H1 (cell line): ENCODE measurements around the gene FLRT2. TPM values are rescaled to one million over a fixed set of nuclear protein-coding genes. Genes with fewer than 3 reads are reported as not detected.

ENCODE experiments used
- CTCF ChIA-PET: fragments of 300-600 bp; sonication (Branson Sonifier 250); formaldehyde crosslinking; loops from one replicate; lab custom pipeline; 2021; ENCODE audit not compliant: partially characterized antibody; lab: Charles Lee
- POLR2A ChIA-PET: fragments of 300-600 bp; sonication (Branson Sonifier 250); formaldehyde crosslinking; loops from one replicate; lab custom pipeline; 2021; ENCODE audit warnings: inconsistent platforms; ENCODE audit not compliant: partially characterized antibody; lab: Charles Lee
- DNase-seq, 2 experiments: peaks; one replicate each; pipeline versions ENCODE4 v3.0.0 to v3.0.0-alpha.2; 2010 to 2022; ENCODE audit warnings: low spot score in 2 of 2, low read depth in 1 of 2, mixed read lengths in 1 of 2
- FAIRE-seq: peaks from 2 replicates; lab custom pipeline; 2011; peaks lifted over from hg19 to GRCh38; lab: Jason Lieb, UNC
- H2AFZ ChIP-seq: 2 replicates; pipeline ENCODE4 v1.8.1; 2012; ENCODE audit warnings: low read length, inconsistent platforms
- H2AK5ac ChIP-seq: 2 replicates; pipeline ENCODE4 v1.6.1; 2013; ENCODE audit warnings: low read depth, low read length
- H2BK120ac ChIP-seq: replicated peaks from 2 replicates; pipeline ENCODE3; 2013; ENCODE audit warnings: low read depth, low read length, inconsistent platforms
- H2BK12ac ChIP-seq: 2 replicates; pipeline ENCODE4 v1.6.1; 2013; ENCODE audit warnings: low read depth, low read length
- H2BK15ac ChIP-seq: 2 replicates; pipeline ENCODE4 v1.6.1; 2013; ENCODE audit warnings: low read length
- H2BK20ac ChIP-seq: 2 replicates; pipeline ENCODE4 v1.6.1; 2013; ENCODE audit warnings: low read length
- H2BK5ac ChIP-seq: 2 replicates; pipeline ENCODE4 v1.6.1; 2013; ENCODE audit warnings: low read depth, low read length
- H3K14ac ChIP-seq: 2 replicates; pipeline ENCODE4 v1.6.1; 2013; ENCODE audit warnings: inconsistent platforms; ENCODE audit not compliant: insufficient read length
- H3K18ac ChIP-seq: 2 replicates; pipeline ENCODE4 v1.6.1; 2013; ENCODE audit warnings: low read length; ENCODE audit errors: extremely low read depth
- H3K23ac ChIP-seq: 2 replicates; pipeline ENCODE4 v1.6.1; 2013; ENCODE audit warnings: inconsistent platforms; ENCODE audit not compliant: insufficient read length
- H3K23me2 ChIP-seq: 2 replicates; pipeline ENCODE4 v1.6.1; 2013; ENCODE audit warnings: low read depth, low read length
- H3K27ac ChIP-seq: 2 replicates; pipeline ENCODE4 v1.6.1; 2011; ENCODE audit warnings: low read depth, low read length, inconsistent platforms
- H3K27me3 ChIP-seq, 4 experiments: replicated peaks in 1 of 4; 1 replicate in 1 of 4; 2 replicates in 3 of 4; pipeline versions ENCODE4 v1.6.1 to v1.8.1; 2011 to 2013; ENCODE audit warnings: low read length in 3 of 4, mild to moderate bottlenecking in 3 of 4, inconsistent platforms in 2 of 4, mixed read lengths in 2 of 4, moderate library complexity in 1 of 4; ENCODE audit not compliant: control insufficient read depth in 3 of 4, insufficient read depth in 3 of 4; ENCODE audit errors: extremely low read depth in 1 of 4
- H3K36me3 ChIP-seq, 4 experiments: 2 replicates each; pipeline versions ENCODE4 v1.6.1 to v1.8.1; 2011 to 2013; ENCODE audit warnings: mild to moderate bottlenecking in 4 of 4, low read length in 3 of 4, moderate library complexity in 2 of 4, control low read depth in 1 of 4, inconsistent platforms in 1 of 4; ENCODE audit not compliant: insufficient read depth in 4 of 4, control insufficient read depth in 2 of 4
- H3K4ac ChIP-seq: replicated peaks from 2 replicates; pipeline ENCODE3; 2013; ENCODE audit warnings: low read length, low read depth, mixed read lengths, inconsistent platforms; ENCODE audit not compliant: insufficient read length
- H3K4me1 ChIP-seq, 4 experiments: replicated peaks in 1 of 4; 1 replicate in 1 of 4; 2 replicates in 3 of 4; pipeline versions ENCODE4 v1.6.1 to v1.8.1; 2011 to 2013; ENCODE audit warnings: low read length in 3 of 4, inconsistent platforms in 2 of 4, mixed read lengths in 1 of 4; ENCODE audit not compliant: insufficient read depth in 4 of 4, control insufficient read depth in 3 of 4
- H3K4me2 ChIP-seq, 2 experiments: 2 replicates each; pipeline versions ENCODE4 v1.6.1 to v1.8.1; 2011 to 2013; ENCODE audit warnings: low read depth in 2 of 2, low read length in 2 of 2, control low read depth in 1 of 2, inconsistent platforms in 1 of 2, mild to moderate bottlenecking in 1 of 2; ENCODE audit not compliant: insufficient read depth in 1 of 2
- H3K4me3 ChIP-seq, 4 experiments: fragments of 200-600, 300-600 bp in 1 of 4; sonication (generic), shearing (Covaris generic), sonication (Bioruptor Twin) in 1 of 4; 2 replicates each; pipeline versions ENCODE4 v1.5.1 to v1.8.1; 2011 to 2016; ENCODE audit warnings: low read length in 4 of 4, low read depth in 3 of 4, control low read depth in 2 of 4, inconsistent platforms in 2 of 4, mild to moderate bottlenecking in 2 of 4, mixed read lengths in 1 of 4, moderate library complexity in 1 of 4; ENCODE audit not compliant: insufficient read depth in 2 of 4; ENCODE audit errors: extremely low read depth in 1 of 4
- H3K56ac ChIP-seq: replicated peaks from 2 replicates; pipeline ENCODE3; 2013; ENCODE audit warnings: low read depth, mild to moderate bottlenecking, mixed read lengths, low read length, inconsistent platforms; ENCODE audit not compliant: insufficient read length
- H3K79me1 ChIP-seq: 2 replicates; pipeline ENCODE4 v1.6.1; 2013; ENCODE audit warnings: low read depth, low read length, control low read depth
- H3K79me2 ChIP-seq, 2 experiments: 2 replicates each; pipeline versions ENCODE4 v1.6.1 to v1.8.1; 2012 to 2013; ENCODE audit warnings: low read length in 2 of 2, mild to moderate bottlenecking in 2 of 2, inconsistent platforms in 1 of 2; ENCODE audit not compliant: insufficient read depth in 2 of 2, control insufficient read depth in 1 of 2
- H3K9ac ChIP-seq, 4 experiments: replicated peaks in 1 of 4; 1 replicate in 1 of 4; 2 replicates in 3 of 4; pipeline versions ENCODE4 v1.6.1 to v1.8.1; 2011 to 2013; ENCODE audit warnings: low read depth in 3 of 4, low read length in 3 of 4, control low read depth in 2 of 4, mild to moderate bottlenecking in 2 of 4, moderate library complexity in 2 of 4, inconsistent platforms in 1 of 4; ENCODE audit errors: extremely low read depth in 1 of 4
- H3K9me3 ChIP-seq, 2 experiments: 2 replicates each; pipeline versions ENCODE4 v1.6.1 to v1.8.1; 2012 to 2013; ENCODE audit warnings: mild to moderate bottlenecking in 2 of 2, moderate library complexity in 2 of 2, control low read depth in 1 of 2, inconsistent platforms in 1 of 2, low read depth in 1 of 2, low read length in 1 of 2, mixed read lengths in 1 of 2; ENCODE audit not compliant: insufficient read depth in 2 of 2
- H4K20me1 ChIP-seq, 2 experiments: replicated peaks in 1 of 2; 2 replicates each; pipeline versions ENCODE3 to v1.8.1; 2011 to 2013; ENCODE audit warnings: inconsistent platforms in 2 of 2, low read length in 2 of 2, mild to moderate bottlenecking in 1 of 2; ENCODE audit not compliant: insufficient read depth in 2 of 2, control insufficient read depth in 1 of 2
- H4K5ac ChIP-seq: 2 replicates; pipeline ENCODE4 v1.6.1; 2013; ENCODE audit warnings: low read length, low read depth, mixed read lengths, inconsistent platforms; ENCODE audit not compliant: insufficient read length
- H4K8ac ChIP-seq: 2 replicates; pipeline ENCODE4 v1.8.0; 2013; ENCODE audit warnings: mild to moderate bottlenecking, moderate library complexity, low read length, inconsistent platforms; ENCODE audit not compliant: insufficient read depth; ENCODE audit errors: extremely low read depth
- H4K91ac ChIP-seq: replicated peaks from 2 replicates; pipeline ENCODE3; 2013; ENCODE audit warnings: low read length, mixed read lengths, inconsistent platforms; ENCODE audit not compliant: insufficient read length
- CBX5 ChIP-seq: fragments of 300-800, 300-1000 bp; sonication (generic); IDR thresholded peaks from 2 replicates; pipeline ENCODE4 v1.7.1; 2016; ENCODE audit warnings: antibody characterized with exemption, low read length, low read depth
- CBX8 ChIP-seq: fragments of 300-800, 300-1000 bp; sonication (generic); IDR thresholded peaks from 2 replicates; pipeline ENCODE4 v1.7.1; 2016; ENCODE audit warnings: low read depth, low read length, borderline replicate concordance
- CEBPB ChIP-seq: IDR thresholded peaks from 2 replicates; pipeline ENCODE4 v1.6.1; 2012; ENCODE audit warnings: low read depth, low read length
- MAFK ChIP-seq: IDR thresholded peaks from 2 replicates; pipeline ENCODE4 v1.6.1; 2012; ENCODE audit warnings: low read depth, mild to moderate bottlenecking, improper control_type of control experiment, low read length
- POLR2A ChIP-seq, 2 experiments: IDR thresholded peaks; 1 replicate in 1 of 2; 2 replicates in 1 of 2; pipeline ENCODE4 v1.6.1; 2011; ENCODE audit warnings: low read depth in 2 of 2, low read length in 2 of 2, mild to moderate bottlenecking in 2 of 2; ENCODE audit errors: control extremely low read depth in 1 of 2
- RFX5 ChIP-seq: IDR thresholded peaks from 2 replicates; pipeline ENCODE4 v1.6.1; 2011; ENCODE audit warnings: low read depth, low read length, improper control_type of control experiment, borderline replicate concordance
- RNF2 ChIP-seq: fragments of 200-900, 300-1000 bp; sonication (generic); IDR thresholded peaks from 2 replicates; pipeline ENCODE4 v1.7.1; 2016; ENCODE audit warnings: borderline replicate concordance, low read depth, mild to moderate bottlenecking, antibody characterized with exemption, low read length; ENCODE audit not compliant: poor library complexity, severe bottlenecking; ENCODE audit errors: missing control alignments
- SIN3A ChIP-seq, 2 experiments: IDR thresholded peaks in 1 of 2; conservative IDR thresholded peaks in 1 of 2; 2 replicates each; pipeline ENCODE4 v1.6.1; 2011 to 2012; ENCODE audit warnings: low read length in 2 of 2, improper control_type of control experiment in 1 of 2, low read depth in 1 of 2, mild to moderate bottlenecking in 1 of 2
- SUZ12 ChIP-seq: fragments of 200-600 bp; sonication (generic); IDR thresholded peaks from 2 replicates; pipeline ENCODE4 v1.6.1; 2012; ENCODE audit warnings: mild to moderate bottlenecking, inconsistent platforms, low read length, moderate library complexity, mixed read lengths
- TBP ChIP-seq: IDR thresholded peaks from 2 replicates; pipeline ENCODE4 v1.6.1; 2011; ENCODE audit warnings: low read depth, low read length, improper control_type of control experiment
- TCF12 ChIP-seq: IDR thresholded peaks from 2 replicates; pipeline ENCODE4 v1.6.1; 2011; ENCODE audit warnings: low read depth, mild to moderate bottlenecking, low read length
- ZNF274 ChIP-seq: IDR thresholded peaks from 2 replicates; pipeline ENCODE4 v1.7.0; 2012; ENCODE audit warnings: low read length, borderline replicate concordance; ENCODE audit errors: extremely low read depth
- polyA plus RNA-seq, 7 experiments: library from polyadenylated mRNA; depleted of rRNA in 3 of 7; stranded (reverse) in 5 of 7; unstranded in 2 of 7; fragments of >200 nt in 5 of 7; fragments of 200-250 nt in 2 of 7; gene quantifications; 1 replicate in 5 of 7; 2 replicates in 1 of 7; 4 replicates in 1 of 7; pipeline versions ENCODE4 v1.2.1 to v1.2.3, GENCODE V29; 2011 to 2013; ENCODE audit warnings: missing spikeins in 2 of 7, mixed read lengths in 2 of 7
- total RNA-seq: library from RNA; stranded (reverse); fragmentation: NEBNext Ultra II Directional; extraction: Animal tissue kit (Norgen Biotek cat#: 25700); gene quantifications from 2 replicates; pipeline ENCODE4 v1.2.1, GENCODE V29; 2021

FLRT2 gene
- total and polyA plus RNA-seq, 2 of the 8 experiments (the other 6 are each of a cell fraction or from before 2014, with no cell fraction given), result 2.4 to 6.9 TPM

DNA sequence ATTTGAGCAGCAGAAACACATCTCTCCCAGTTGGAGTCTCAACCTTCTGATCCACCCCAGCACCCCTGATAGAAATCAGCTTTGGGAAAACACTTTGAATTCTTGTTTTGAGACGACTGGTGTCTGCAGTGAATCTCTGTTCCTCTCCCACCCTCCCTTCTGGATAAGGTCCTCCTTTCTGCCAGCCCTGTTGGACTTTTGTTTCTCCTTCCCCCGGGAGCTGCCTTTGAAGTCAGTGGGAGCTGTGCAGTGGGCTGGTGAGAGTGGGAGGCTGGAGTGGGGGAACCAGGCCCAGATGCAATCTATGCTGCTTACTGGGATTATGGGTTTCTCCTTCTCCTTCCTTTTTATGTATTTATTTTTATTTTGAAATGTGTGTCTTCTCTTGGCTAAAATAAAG is 49.0 kb downstream of the FLRT2 start (continued):
- TF ChIP-seq TCF12, result no peak

DNA sequence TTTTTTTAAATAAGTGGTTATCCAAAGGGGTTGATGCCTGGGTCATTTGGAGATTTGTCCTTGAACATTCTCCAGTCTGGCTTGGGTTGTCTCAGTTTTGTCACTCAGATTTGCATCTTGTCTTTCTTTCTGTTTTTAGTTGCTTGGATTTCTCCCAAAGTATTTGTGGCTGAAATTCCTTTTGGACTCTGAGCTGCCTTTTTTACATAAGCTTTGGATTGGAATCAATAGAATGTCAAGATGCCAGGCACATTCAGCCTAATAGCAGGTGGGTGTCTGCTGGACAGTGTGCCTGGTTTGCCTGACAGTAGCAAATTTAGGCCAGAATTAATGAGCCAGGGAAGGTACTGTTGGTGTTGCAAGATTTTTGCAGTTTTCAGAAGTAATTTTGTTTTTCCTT is 50.0 kb downstream of the FLRT2 start:
- Histone ChIP-seq H3K36me3 (no peaks in the 10 kb centered on the region), H4K5ac (no peak overlapping the region), H2AFZ (no peak overlapping the region), H3K4ac (no peak overlapping the region), H3K18ac (no peak overlapping the region), H4K8ac (no peak overlapping the region), H2BK5ac (no peak overlapping the region), H2BK120ac (no peak overlapping the region), H3K4me3 (no peak overlapping the region), H3K27ac (no peak overlapping the region), H3K79me2 (no peaks in the 10 kb centered on the region), H3K9me3 (no peaks in the 10 kb centered on the region), H3K56ac (no peak overlapping the region), H2BK20ac (no peak overlapping the region), H3K4me1 (peaks cover 3 to 17% (median 10%) of the 10 kb centered on the region in 4 experiments; a peak in 5 of 7 replicates), H2BK15ac (no peak overlapping the region), H2BK12ac (no peak overlapping the region), H3K23me2 (no peaks in the 10 kb centered on the region), H2AK5ac (no peak overlapping the region), H3K4me2 (no peak overlapping the region), H3K79me1 (no peaks in the 10 kb centered on the region), H3K14ac (no peak overlapping the region), H3K23ac (no peak overlapping the region), H3K27me3 (peaks cover 0 to 2% (median 0%) of the 10 kb centered on the region in 4 experiments; a peak in 1 of 7 replicates), H4K91ac (no peak overlapping the region), H3K9ac (no peak overlapping the region), H4K20me1 (no peaks in the 10 kb centered on the region)
- FAIRE-seq (no peak), DNase-seq (no peak)
- CTCF ChIA-PET, result no interaction called here
- POLR2A ChIA-PET, result no interaction called here
- TF ChIP-seq CEBPB (no peak), TBP (no peak), SIN3A (conservative IDR thresholded peaks at IDR 0.05 in 1 of 2, IDR thresholded peaks at IDR 0.05 in 1 of 2; ENCODE audit: low read depth in 1 of 2, low read length in 2 of 2) (no peak), POLR2A (IDR thresholded peaks at IDR 0.05; ENCODE audit: control extremely low read depth in 1 of 2, low read depth in 2 of 2, low read length in 2 of 2) (no peak), RFX5 (no peak), SUZ12 (no peak), ZNF274 (no peak), CBX5 (no peak), MAFK (no peak), RNF2 (no peak), CBX8 (no peak)
